H7 (cell line): ENCODE measurements around the gene FAM180A. TPM values are rescaled to one million over a fixed set of nuclear protein-coding genes. Genes with fewer than 3 reads are reported as not detected.
A peak's percentile ranks its signal among the peaks of the same experiment; 100 is the strongest.
"Not testable (repeated sequence)": the region's sequence is repeated elsewhere in the genome, so short reads cannot be mapped to it uniquely, and the experiment has no call there.

Source experiments
- DNase-seq: peaks from one replicate; pipeline ENCODE4 v3.0.0; 2012
- H3K27me3 ChIP-seq: 2 replicates; pipeline ENCODE4 v1.6.0; 2011; ENCODE audit warnings: mild to moderate bottlenecking, low read length; ENCODE audit not compliant: control insufficient read depth, insufficient read depth
- H3K36me3 ChIP-seq: replicated peaks from 2 replicates; pipeline ENCODE4 v1.5.1; 2011; ENCODE audit warnings: low read length; ENCODE audit not compliant: control insufficient read depth, insufficient read depth
- H3K4me3 ChIP-seq: 2 replicates; pipeline ENCODE4 v1.5.1; 2011; ENCODE audit warnings: low read depth, mild to moderate bottlenecking, control low read depth, low read length, moderate library complexity; ENCODE audit not compliant: insufficient read depth
- total RNA-seq: library from RNA; depleted of rRNA; stranded (reverse); fragments of >200 nt; shearing (Covaris generic); gene quantifications from 2 replicates; pipeline ENCODE4 v1.2.3, GENCODE V29; 2014

FAM180A gene
- total RNA-seq, 1 experiment from 2014 or later: not detected

GRCh38 chr7:135759532-135759931 is 10.9 kb upstream of the FAM180A start:
- H3K27me3 ChIP-seq: no peaks in the 10 kb centered on the region
- no peak overlapping the region for H3K4me3 ChIP-seq
- H3K36me3 ChIP-seq: no peaks in the 10 kb centered on the region
- DNase-seq: no peak

- Histone ChIP-seq H3K27me3 (no peaks in the 10 kb centered on the region), H3K36me3 (no peaks in the 10 kb centered on the region), H3K4me3 (no peak overlapping the region)
- DNase-seq: peak; percentile 48
Observed at GRCh38 chr7:135758531-135758932, 9.9 kb upstream of the FAM180A start.

- no peak for DNase-seq
- H3K4me3 ChIP-seq: no peak overlapping the region
- H3K27me3 ChIP-seq: no peaks in the 10 kb centered on the region
- no peaks in the 10 kb centered on the region for H3K36me3 ChIP-seq
Observed at GRCh38 chr7:135757719-135758411, 9.3 kb upstream of the FAM180A start.

- no peaks in the 10 kb centered on the region for H3K36me3 ChIP-seq
- DNase-seq: no peak
- no peaks in the 10 kb centered on the region for H3K27me3 ChIP-seq
Observed at GRCh38 chr7:135756191-135756590, 7.6 kb upstream of the FAM180A start.

GRCh38 chr7:135755351-135755753 is 6.7 kb upstream of the FAM180A start:
- Histone ChIP-seq H3K36me3 (no peaks in the 10 kb centered on the region), H3K4me3 (no peak overlapping the region), H3K27me3 (no peaks in the 10 kb centered on the region)
- DNase-seq: no peak

More at GRCh38 chr7:135756191-135756590, 7.6 kb upstream of the FAM180A start:
- no peak overlapping the region for H3K4me3 ChIP-seq

- DNase-seq: peak; percentile 43
- no peak overlapping the region for H3K4me3 ChIP-seq
- no peaks in the 10 kb centered on the region for H3K27me3 ChIP-seq
- H3K36me3 ChIP-seq: no peaks in the 10 kb centered on the region
Observed at GRCh38 chr7:135753616-135754413, 5.2 kb upstream of the FAM180A start.

GRCh38 chr7:135747366-135747765 is 1.2 kb downstream of the FAM180A start:
- DNase-seq: no peak
- H3K27me3 ChIP-seq: no peaks in the 10 kb centered on the region
- H3K4me3 ChIP-seq: no peak overlapping the region
- H3K36me3 ChIP-seq: no peaks in the 10 kb centered on the region

GRCh38 chr7:135745703-135746312 is 2.8 kb downstream of the FAM180A start:
- H3K4me3 ChIP-seq: no peak overlapping the region
- H3K36me3 ChIP-seq: no peaks in the 10 kb centered on the region
- no peak for DNase-seq
- no peaks in the 10 kb centered on the region for H3K27me3 ChIP-seq

- H3K27me3 ChIP-seq: no peaks in the 10 kb centered on the region
- H3K36me3 ChIP-seq: no peaks in the 10 kb centered on the region
- no peak overlapping the region for H3K4me3 ChIP-seq
- no peak for DNase-seq
Observed at GRCh38 chr7:135744938-135745702, 3.5 kb downstream of the FAM180A start.

- no peak overlapping the region for H3K4me3 ChIP-seq
- H3K27me3 ChIP-seq: no peaks in the 10 kb centered on the region
- no peaks in the 10 kb centered on the region for H3K36me3 ChIP-seq
- peak; percentile 47 for DNase-seq
Observed at GRCh38 chr7:135743907-135744731, 4.5 kb downstream of the FAM180A start.

GRCh38 chr7:135742371-135742770 is 6.2 kb downstream of the FAM180A start:
- Histone ChIP-seq H3K27me3 (no peaks in the 10 kb centered on the region), H3K4me3 (no peak overlapping the region), H3K36me3 (no peaks in the 10 kb centered on the region)
- DNase-seq: no peak

- no peaks in the 10 kb centered on the region for H3K36me3 ChIP-seq
- no peaks in the 10 kb centered on the region for H3K27me3 ChIP-seq
- no peak for DNase-seq
- H3K4me3 ChIP-seq: no peak overlapping the region
Observed at GRCh38 chr7:135741905-135742304, 6.7 kb downstream of the FAM180A start.

- H3K36me3 ChIP-seq: no peaks in the 10 kb centered on the region
- no peak for DNase-seq
- no peaks in the 10 kb centered on the region for H3K27me3 ChIP-seq
- H3K4me3 ChIP-seq: no peak overlapping the region
Observed at GRCh38 chr7:135740889-135741288, 7.7 kb downstream of the FAM180A start.

GRCh38 chr7:135737306-135737647 is 11.3 kb downstream of the FAM180A start:
- H3K36me3 ChIP-seq, DNase-seq, H3K27me3 ChIP-seq, H3K4me3 ChIP-seq: not testable (repeated sequence)
